ENCODE results near the gene ZXDA. TPM values are rescaled to one million over a fixed set of nuclear protein-coding genes. Genes with fewer than 3 reads are reported as not detected.

ZXDA gene
- total and polyA plus RNA-seq, 10 donors, result 0.76 to 13.0 (median 8.1) TPM

GRCh38 chrX:57933321-57933720, 23.1 kb upstream of the ZXDA start:
- 65 to 87% (median 77%) methylated on average over 4 to 6 of the region's 6 CpGs for WGBS, 5 donors
- Histone ChIP-seq H3K27me3 (replicated peaks in 1 of 7) (no peaks in the 10 kb centered on the region), H3K4me1 (no peaks in the 10 kb centered on the region), H3K4me3 (no peak overlapping the region), H3K27ac (no peak overlapping the region), H3K36me3 (no peaks in the 10 kb centered on the region), H3K9me3 (no peaks in the 10 kb centered on the region)
- intact Hi-C loops (cut with DNase I; ENCODE audit: low total_unique reads), result no loop called here
- TF ChIP-seq POLR2A (IDR thresholded peaks at IDR 0.05), result no peak
- TF ChIP-seq CTCF (IDR thresholded peaks at IDR 0.05 in 8 of 11, conservative IDR thresholded peaks at IDR 0.05 in 3 of 11), result no peak
- TF ChIP-seq POLR2AphosphoS5 (IDR thresholded peaks at IDR 0.05), result no peak
- DNase-seq, result no peak

GRCh38 chrX:57932266-57932665, 22.0 kb upstream of the ZXDA start:
- Histone ChIP-seq H3K36me3 (no peaks in the 10 kb centered on the region), H3K27ac (no peak overlapping the region), H3K9me3 (no peaks in the 10 kb centered on the region), H3K4me1 (no peaks in the 10 kb centered on the region), H3K27me3 (replicated peaks in 1 of 7) (no peaks in the 10 kb centered on the region), H3K4me3 (no peak overlapping the region)
- intact Hi-C loops (cut with DNase I; ENCODE audit: low total_unique reads), result no loop called here
- DNase-seq, result no peak
- WGBS, 5 donors, result 28 to 59% (median 48%) methylated on average over 1 to 2 of the region's 2 CpGs
- TF ChIP-seq POLR2AphosphoS5 (IDR thresholded peaks at IDR 0.05) (no peak), CTCF (IDR thresholded peaks at IDR 0.05 in 8 of 11, conservative IDR thresholded peaks at IDR 0.05 in 3 of 11) (no peak), POLR2A (IDR thresholded peaks at IDR 0.05) (no peak)

GRCh38 chrX:57930051-57930450, 19.8 kb upstream of the ZXDA start:
- Histone ChIP-seq H3K36me3 (no peaks in the 10 kb centered on the region), H3K9me3 (no peaks in the 10 kb centered on the region), H3K4me1 (no peaks in the 10 kb centered on the region), H3K4me3 (no peak overlapping the region), H3K27ac (no peak overlapping the region), H3K27me3 (replicated peaks in 1 of 7) (no peaks in the 10 kb centered on the region)
- TF ChIP-seq POLR2A (IDR thresholded peaks at IDR 0.05) (no peak), POLR2AphosphoS5 (IDR thresholded peaks at IDR 0.05) (no peak), CTCF (IDR thresholded peaks at IDR 0.05 in 8 of 11, conservative IDR thresholded peaks at IDR 0.05 in 3 of 11) (no peak)
- DNase-seq, result no peak
- WGBS, 5 donors, result 43 to 75% (median 59%) methylated on average over 3 of the region's 3 CpGs
- intact Hi-C loops (cut with DNase I; ENCODE audit: low total_unique reads), result no loop called here

GRCh38 chrX:57929373-57929772, 19.1 kb upstream of the ZXDA start:
- Histone ChIP-seq H3K27ac (no peak overlapping the region), H3K4me1 (no peaks in the 10 kb centered on the region), H3K27me3 (replicated peaks in 1 of 7) (no peaks in the 10 kb centered on the region), H3K9me3 (no peaks in the 10 kb centered on the region), H3K4me3 (no peak overlapping the region), H3K36me3 (no peaks in the 10 kb centered on the region)
- no peak for DNase-seq
- intact Hi-C loops (cut with DNase I; ENCODE audit: low total_unique reads), result no loop called here
- TF ChIP-seq POLR2AphosphoS5 (IDR thresholded peaks at IDR 0.05) (no peak), CTCF (IDR thresholded peaks at IDR 0.05 in 8 of 11, conservative IDR thresholded peaks at IDR 0.05 in 3 of 11) (peak in 7 of 11 experiments; percentile 16 to 41 (median 35)), POLR2A (IDR thresholded peaks at IDR 0.05) (no peak)

Measured in spleen (tissue), 11 donors.